Activated CD4-positive, alpha-beta T cell treated with anti-CD3 and anti-CD28 coated beads, Interleukin-2, amount 50 U/mL, for 24 hours (primary cell): ENCODE data around the gene MKRN2.
"Not testable (repeated sequence)": the region's sequence is repeated elsewhere in the genome, so short reads cannot be mapped to it uniquely, and the experiment has no call there.

Source experiments
- DNase-seq, 2 donors: peaks; one replicate each; pipeline ENCODE4 v3.0.0-alpha.2; 2020; ENCODE audit warnings: low read depth in 1 of 2, low spot score in 1 of 2

The MKRN2 gene

GRCh38 chr3:12556690-12557472 is at the start of gene MKRN2:
MKRN2 (plus strand) TSS chr3:12557087; CDS start chr3:12557151, 64 bp downstream.
- DNase-seq, result peak; percentile 79

- no peak for DNase-seq
These were observed 49.2 kb upstream of the MKRN2 start for GRCh38 chr3:12507591-12508281.

GRCh38 chr3:12508291-12508700 is 48.6 kb upstream of the MKRN2 start:
- DNase-seq, result no peak

- no peak for DNase-seq
These were observed 47.4 kb upstream of the MKRN2 start for GRCh38 chr3:12509466-12509865.

- no peak for DNase-seq
These were observed 44.3 kb upstream of the MKRN2 start for GRCh38 chr3:12512534-12513118.

- no peak for DNase-seq
These were observed 43.0 kb upstream of the MKRN2 start for GRCh38 chr3:12513694-12514446.

- no peak for DNase-seq
These were observed 41.3 kb upstream of the MKRN2 start for GRCh38 chr3:12515631-12516030.

GRCh38 chr3:12516873-12517272 is 40.0 kb upstream of the MKRN2 start:
- DNase-seq, result no peak

- no peak for DNase-seq
These were observed 38.4 kb upstream of the MKRN2 start for GRCh38 chr3:12518261-12519028.

GRCh38 chr3:12521010-12521409 is 35.9 kb upstream of the MKRN2 start:
- DNase-seq, result no peak

- DNase-seq, result no peak
These were observed 34.2 kb upstream of the MKRN2 start for GRCh38 chr3:12522721-12523120.

GRCh38 chr3:12527757-12528143 is 29.1 kb upstream of the MKRN2 start:
- DNase-seq, result no peak

- DNase-seq, result no peak
These were observed 24.7 kb upstream of the MKRN2 start for GRCh38 chr3:12532182-12532581.

- DNase-seq, result no peak
These were observed 20.5 kb upstream of the MKRN2 start for GRCh38 chr3:12536423-12536822.

- DNase-seq, result no peak
These were observed 15.3 kb upstream of the MKRN2 start for GRCh38 chr3:12541625-12542024.

- DNase-seq, result not testable (repeated sequence)
These were observed 13.4 kb upstream of the MKRN2 start for GRCh38 chr3:12543497-12543896.

- no peak for DNase-seq
These were observed 12.0 kb upstream of the MKRN2 start for GRCh38 chr3:12544652-12545472.

- no peak for DNase-seq
These were observed 11.5 kb upstream of the MKRN2 start, which contains the start of gene MKRN2OS for GRCh38 chr3:12545473-12545791. MKRN2OS (minus strand) TSS chr3:12545499; CDS start chr3:12545464, 35 bp downstream.

GRCh38 chr3:12549971-12550760 is 6.7 kb upstream of the MKRN2 start:
- no peak for DNase-seq
